Measurements from ENCODE around the gene TNRC6B.
"Not testable (repeated sequence)": the region's sequence is repeated elsewhere in the genome, so short reads cannot be mapped to it uniquely, and the experiment has no call there.

TNRC6B gene

GRCh38 chr22:40197421-40197820, 19.7 kb downstream of the TNRC6B start:
- not testable (repeated sequence) for H3K9me3 ChIP-seq (ENCODE audit: control insufficient read depth, low read length); H3K36me3 ChIP-seq (ENCODE audit: control insufficient read depth, insufficient read depth, low read length); DNase-seq; H3K27ac ChIP-seq (ENCODE audit: insufficient read depth, low read length, poor library complexity, severe bottlenecking); H3K27me3 ChIP-seq (replicated peaks; ENCODE audit: control insufficient read depth, insufficient read depth, low read length, poor library complexity, severe bottlenecking); H3K4me3 ChIP-seq (ENCODE audit: insufficient read depth, low read depth, low read length, poor library complexity, severe bottlenecking)
- H3K4me1 ChIP-seq (ENCODE audit: control insufficient read depth, insufficient read depth, low read length, poor library complexity, severe bottlenecking), result peaks cover 39% of the 10 kb centered on the region

GRCh38 chr22:40198733-40199132, 21.0 kb downstream of the TNRC6B start:
- Histone ChIP-seq H3K4me3 (ENCODE audit: insufficient read depth, low read depth, low read length, poor library complexity, severe bottlenecking) (no peak overlapping the region), H3K27ac (ENCODE audit: insufficient read depth, low read length, poor library complexity, severe bottlenecking) (no peak overlapping the region), H3K9me3 (ENCODE audit: control insufficient read depth, low read length) (no peaks in the 10 kb centered on the region), H3K36me3 (ENCODE audit: control insufficient read depth, insufficient read depth, low read length) (no peaks in the 10 kb centered on the region), H3K4me1 (ENCODE audit: control insufficient read depth, insufficient read depth, low read length, poor library complexity, severe bottlenecking) (peaks cover 42% of the 10 kb centered on the region), H3K27me3 (replicated peaks; ENCODE audit: control insufficient read depth, insufficient read depth, low read length, poor library complexity, severe bottlenecking) (no peaks in the 10 kb centered on the region)
- no peak for DNase-seq

GRCh38 chr22:40199223-40199622, 21.5 kb downstream of the TNRC6B start:
- H3K27me3 ChIP-seq (replicated peaks; ENCODE audit: control insufficient read depth, insufficient read depth, low read length, poor library complexity, severe bottlenecking), result no peaks in the 10 kb centered on the region
- no peak overlapping the region for H3K4me3 ChIP-seq (ENCODE audit: insufficient read depth, low read depth, low read length, poor library complexity, severe bottlenecking)
- H3K36me3 ChIP-seq (ENCODE audit: control insufficient read depth, insufficient read depth, low read length), result no peaks in the 10 kb centered on the region
- H3K9me3 ChIP-seq (ENCODE audit: control insufficient read depth, low read length), result no peaks in the 10 kb centered on the region
- DNase-seq, result no peak
- peaks cover 42% of the 10 kb centered on the region for H3K4me1 ChIP-seq (ENCODE audit: control insufficient read depth, insufficient read depth, low read length, poor library complexity, severe bottlenecking)
- no peak overlapping the region for H3K27ac ChIP-seq (ENCODE audit: insufficient read depth, low read length, poor library complexity, severe bottlenecking)

- Histone ChIP-seq H3K9me3 (ENCODE audit: control insufficient read depth, low read length) (no peaks in the 10 kb centered on the region), H3K27ac (ENCODE audit: insufficient read depth, low read length, poor library complexity, severe bottlenecking) (no peak overlapping the region), H3K36me3 (ENCODE audit: control insufficient read depth, insufficient read depth, low read length) (no peaks in the 10 kb centered on the region), H3K27me3 (replicated peaks; ENCODE audit: control insufficient read depth, insufficient read depth, low read length, poor library complexity, severe bottlenecking) (no peaks in the 10 kb centered on the region), H3K4me3 (ENCODE audit: insufficient read depth, low read depth, low read length, poor library complexity, severe bottlenecking) (no peak overlapping the region), H3K4me1 (ENCODE audit: control insufficient read depth, insufficient read depth, low read length, poor library complexity, severe bottlenecking) (peaks cover 41% of the 10 kb centered on the region)
- DNase-seq, result no peak
Observed at GRCh38 chr22:40199852-40200251, 22.1 kb downstream of the TNRC6B start.

GRCh38 chr22:40200795-40201530, 23.2 kb downstream of the TNRC6B start:
- Histone ChIP-seq H3K27ac (ENCODE audit: insufficient read depth, low read length, poor library complexity, severe bottlenecking) (no peak overlapping the region), H3K36me3 (ENCODE audit: control insufficient read depth, insufficient read depth, low read length) (no peaks in the 10 kb centered on the region), H3K27me3 (replicated peaks; ENCODE audit: control insufficient read depth, insufficient read depth, low read length, poor library complexity, severe bottlenecking) (no peaks in the 10 kb centered on the region), H3K4me1 (ENCODE audit: control insufficient read depth, insufficient read depth, low read length, poor library complexity, severe bottlenecking) (peaks cover 39% of the 10 kb centered on the region), H3K9me3 (ENCODE audit: control insufficient read depth, low read length) (no peaks in the 10 kb centered on the region), H3K4me3 (ENCODE audit: insufficient read depth, low read depth, low read length, poor library complexity, severe bottlenecking) (no peak overlapping the region)
- no peak for DNase-seq

- H3K4me3 ChIP-seq (ENCODE audit: insufficient read depth, low read depth, low read length, poor library complexity, severe bottlenecking), result no peak overlapping the region
- H3K4me1 ChIP-seq (ENCODE audit: control insufficient read depth, insufficient read depth, low read length, poor library complexity, severe bottlenecking), result peaks cover 35% of the 10 kb centered on the region
- H3K27me3 ChIP-seq (replicated peaks; ENCODE audit: control insufficient read depth, insufficient read depth, low read length, poor library complexity, severe bottlenecking), result no peaks in the 10 kb centered on the region
- H3K9me3 ChIP-seq (ENCODE audit: control insufficient read depth, low read length), result no peaks in the 10 kb centered on the region
- H3K27ac ChIP-seq (ENCODE audit: insufficient read depth, low read length, poor library complexity, severe bottlenecking), result peak overlapping the region; percentile 48
- no peaks in the 10 kb centered on the region for H3K36me3 ChIP-seq (ENCODE audit: control insufficient read depth, insufficient read depth, low read length)
- DNase-seq, result no peak
Observed at GRCh38 chr22:40202225-40202944, 24.7 kb downstream of the TNRC6B start.

GRCh38 chr22:40203572-40203971, 25.8 kb downstream of the TNRC6B start:
- Histone ChIP-seq H3K4me3 (ENCODE audit: insufficient read depth, low read depth, low read length, poor library complexity, severe bottlenecking) (no peak overlapping the region), H3K4me1 (ENCODE audit: control insufficient read depth, insufficient read depth, low read length, poor library complexity, severe bottlenecking) (peaks cover 29% of the 10 kb centered on the region), H3K36me3 (ENCODE audit: control insufficient read depth, insufficient read depth, low read length) (no peaks in the 10 kb centered on the region), H3K9me3 (ENCODE audit: control insufficient read depth, low read length) (no peaks in the 10 kb centered on the region), H3K27me3 (replicated peaks; ENCODE audit: control insufficient read depth, insufficient read depth, low read length, poor library complexity, severe bottlenecking) (no peaks in the 10 kb centered on the region), H3K27ac (ENCODE audit: insufficient read depth, low read length, poor library complexity, severe bottlenecking) (peak overlapping the region; percentile 48)
- DNase-seq, result no peak

GRCh38 chr22:40204321-40205116, 26.8 kb downstream of the TNRC6B start:
- Histone ChIP-seq H3K9me3 (ENCODE audit: control insufficient read depth, low read length) (no peaks in the 10 kb centered on the region), H3K4me1 (ENCODE audit: control insufficient read depth, insufficient read depth, low read length, poor library complexity, severe bottlenecking) (peaks cover 29% of the 10 kb centered on the region), H3K27me3 (replicated peaks; ENCODE audit: control insufficient read depth, insufficient read depth, low read length, poor library complexity, severe bottlenecking) (no peaks in the 10 kb centered on the region), H3K36me3 (ENCODE audit: control insufficient read depth, insufficient read depth, low read length) (no peaks in the 10 kb centered on the region), H3K27ac (ENCODE audit: insufficient read depth, low read length, poor library complexity, severe bottlenecking) (peak overlapping the region; percentile 34), H3K4me3 (ENCODE audit: insufficient read depth, low read depth, low read length, poor library complexity, severe bottlenecking) (no peak overlapping the region)
- DNase-seq, result no peak

- H3K4me1 ChIP-seq (ENCODE audit: control insufficient read depth, insufficient read depth, low read length, poor library complexity, severe bottlenecking), result peaks cover 30% of the 10 kb centered on the region
- H3K27me3 ChIP-seq (replicated peaks; ENCODE audit: control insufficient read depth, insufficient read depth, low read length, poor library complexity, severe bottlenecking), result no peaks in the 10 kb centered on the region
- DNase-seq, result no peak
- H3K27ac ChIP-seq (ENCODE audit: insufficient read depth, low read length, poor library complexity, severe bottlenecking), result no peak overlapping the region
- no peak overlapping the region for H3K4me3 ChIP-seq (ENCODE audit: insufficient read depth, low read depth, low read length, poor library complexity, severe bottlenecking)
- no peaks in the 10 kb centered on the region for H3K9me3 ChIP-seq (ENCODE audit: control insufficient read depth, low read length)
- H3K36me3 ChIP-seq (ENCODE audit: control insufficient read depth, insufficient read depth, low read length), result no peaks in the 10 kb centered on the region
Observed at GRCh38 chr22:40206561-40206960, 28.8 kb downstream of the TNRC6B start.

GRCh38 chr22:40210818-40211217, 33.1 kb downstream of the TNRC6B start:
- Histone ChIP-seq H3K27me3 (replicated peaks; ENCODE audit: control insufficient read depth, insufficient read depth, low read length, poor library complexity, severe bottlenecking) (no peaks in the 10 kb centered on the region), H3K9me3 (ENCODE audit: control insufficient read depth, low read length) (no peaks in the 10 kb centered on the region), H3K36me3 (ENCODE audit: control insufficient read depth, insufficient read depth, low read length) (no peaks in the 10 kb centered on the region), H3K4me1 (ENCODE audit: control insufficient read depth, insufficient read depth, low read length, poor library complexity, severe bottlenecking) (peaks cover 30% of the 10 kb centered on the region), H3K4me3 (ENCODE audit: insufficient read depth, low read depth, low read length, poor library complexity, severe bottlenecking) (no peak overlapping the region), H3K27ac (ENCODE audit: insufficient read depth, low read length, poor library complexity, severe bottlenecking) (no peak overlapping the region)
- DNase-seq, result no peak

All from effector memory CD4-positive, alpha-beta T cell (primary cell).